ENCODE data around the gene ARHGEF3.

Gene ARHGEF3

DNA sequence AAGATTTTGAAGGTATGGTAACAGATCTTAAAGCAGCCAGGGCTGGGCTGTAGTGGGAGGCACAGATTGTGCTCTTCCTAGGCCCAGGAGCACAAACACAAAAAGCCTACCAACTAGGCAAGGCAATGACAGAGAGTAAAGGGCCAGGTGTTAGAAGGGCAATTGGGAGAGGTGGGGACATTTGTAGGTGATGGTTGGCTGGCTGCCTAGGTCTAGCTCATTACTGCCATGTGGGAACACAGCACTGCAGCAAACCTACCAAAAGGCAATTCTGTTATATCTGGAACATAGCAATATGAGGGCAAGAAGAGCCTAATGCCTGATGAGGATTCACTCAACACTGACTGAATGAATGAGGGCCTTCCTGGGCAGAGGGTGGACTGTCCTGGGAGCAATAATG, 30.4 kb downstream of the ARHGEF3 start:
- no peak for DNase-seq (ENCODE audit: low read depth)

DNA sequence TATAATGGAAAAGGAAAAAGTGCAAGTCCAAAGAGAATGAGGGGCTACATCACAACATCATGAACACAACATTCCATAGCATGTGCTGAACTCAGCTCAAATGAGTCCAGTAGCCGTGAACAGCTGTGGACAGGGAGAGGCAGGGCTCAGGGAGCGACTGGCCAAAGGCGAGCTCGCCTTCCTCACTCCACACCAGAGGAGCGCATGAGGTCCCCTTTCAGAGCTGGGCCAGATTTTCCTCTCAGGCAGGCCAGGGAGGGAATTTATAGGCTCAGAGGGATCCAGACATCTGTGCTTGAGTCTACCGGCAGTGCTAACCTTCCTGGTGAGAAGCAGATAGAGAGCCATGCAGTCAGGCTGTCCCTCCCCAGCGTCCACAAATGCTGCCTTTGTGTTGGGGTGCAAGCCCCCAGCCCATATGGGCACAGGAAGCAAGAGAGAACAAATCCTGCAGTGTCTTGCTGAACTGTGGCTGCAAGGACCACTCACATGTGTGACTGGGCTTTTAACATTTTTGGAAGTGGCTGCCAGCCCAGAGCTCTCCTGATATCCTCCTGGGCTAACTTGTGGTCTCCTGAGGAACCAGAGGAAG, 32.5 kb downstream of the ARHGEF3 start:
- no peak for DNase-seq (ENCODE audit: low read depth)

DNA sequence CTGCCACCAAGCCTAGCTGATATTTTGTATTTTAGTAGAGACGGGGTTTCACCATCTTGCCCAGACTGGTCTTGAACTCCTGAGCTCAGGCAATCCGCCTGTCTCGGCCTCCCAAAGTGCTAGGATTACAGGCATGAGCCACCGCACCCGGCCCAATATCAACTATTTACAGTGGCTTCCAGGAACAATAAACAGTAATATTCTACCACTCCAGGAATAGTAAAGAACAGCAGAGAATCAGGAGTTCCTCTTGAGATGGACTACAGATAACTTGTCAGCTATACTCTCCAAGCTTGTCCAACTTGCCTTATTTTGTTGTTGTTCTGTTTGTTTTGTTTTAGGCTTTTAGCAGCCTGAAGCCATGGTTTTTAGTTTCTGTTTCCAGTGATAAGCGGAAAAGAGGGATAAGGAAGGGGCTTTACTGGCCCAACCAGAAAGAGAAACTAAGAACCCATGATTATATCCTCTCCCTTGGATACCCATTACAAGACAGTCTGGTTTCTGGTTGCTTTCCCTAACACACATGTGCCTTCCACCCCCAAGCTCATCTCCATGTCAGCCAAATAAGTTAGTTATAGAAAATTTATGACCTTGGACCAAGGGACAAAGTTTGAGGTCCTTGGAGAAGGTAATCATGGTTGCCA, 36.7 kb downstream of the ARHGEF3 start:
- no peak for DNase-seq (ENCODE audit: low read depth)

DNA sequence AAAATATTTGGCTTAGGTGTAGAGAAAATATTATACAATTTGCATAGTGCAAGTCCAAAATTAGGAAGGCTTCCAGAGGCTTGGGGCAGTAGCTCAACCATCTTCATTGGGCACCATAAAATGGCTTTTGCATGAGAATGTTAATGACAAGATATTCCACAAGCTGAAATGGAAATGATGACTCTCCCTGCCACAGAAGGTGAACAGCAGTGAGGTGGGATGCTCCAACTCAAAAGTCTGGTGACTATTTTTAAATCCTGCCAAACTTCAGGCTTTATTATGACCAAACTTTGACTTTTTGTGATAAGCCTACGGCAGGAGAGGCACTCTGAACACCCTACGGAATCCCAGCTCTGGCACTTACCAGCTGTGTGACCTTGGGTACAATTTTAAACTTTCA, 37.6 kb downstream of the ARHGEF3 start:
- no peak for DNase-seq (ENCODE audit: low read depth)

DNA sequence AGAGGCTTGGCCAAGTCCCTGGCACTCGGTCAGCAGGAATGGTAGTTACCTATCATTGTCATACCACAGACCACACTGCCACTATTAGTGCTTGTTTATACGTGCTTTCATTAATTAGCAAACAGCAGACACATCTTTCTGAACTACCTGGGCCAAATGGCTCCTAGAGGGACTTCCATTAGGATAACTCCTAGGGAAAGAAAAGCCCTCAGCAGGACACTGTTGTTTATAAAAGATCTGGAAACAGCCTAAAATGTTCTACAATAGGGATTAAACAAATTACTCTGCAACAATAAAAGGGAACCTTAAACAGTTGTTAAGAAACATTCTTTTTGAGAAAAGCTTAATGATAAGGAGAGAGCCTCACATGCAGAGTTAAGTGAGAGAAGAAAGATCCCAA, 38.5 kb downstream of the ARHGEF3 start:
- DNase-seq (ENCODE audit: low read depth): no peak

DNA sequence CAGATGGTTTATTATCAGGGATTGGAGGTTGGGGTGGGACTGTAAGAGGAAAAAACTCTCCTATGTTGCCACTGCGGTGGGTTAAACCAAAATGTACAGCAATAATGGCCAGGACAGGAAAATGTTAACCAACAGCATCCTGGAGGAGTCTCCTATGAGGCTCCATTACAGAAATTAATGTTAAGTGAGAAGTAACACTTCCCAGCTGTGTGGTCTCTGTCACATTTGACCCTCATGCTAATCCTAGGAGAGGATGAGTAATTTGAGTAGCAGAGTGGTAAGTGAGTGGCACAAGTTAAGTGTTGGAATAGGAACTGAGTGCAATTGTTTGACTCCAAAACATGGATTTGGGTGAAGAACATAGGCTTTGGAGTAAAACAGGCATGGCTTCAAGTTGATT, 39.0 kb downstream of the ARHGEF3 start:
- DNase-seq (ENCODE audit: low read depth): no peak

DNA sequence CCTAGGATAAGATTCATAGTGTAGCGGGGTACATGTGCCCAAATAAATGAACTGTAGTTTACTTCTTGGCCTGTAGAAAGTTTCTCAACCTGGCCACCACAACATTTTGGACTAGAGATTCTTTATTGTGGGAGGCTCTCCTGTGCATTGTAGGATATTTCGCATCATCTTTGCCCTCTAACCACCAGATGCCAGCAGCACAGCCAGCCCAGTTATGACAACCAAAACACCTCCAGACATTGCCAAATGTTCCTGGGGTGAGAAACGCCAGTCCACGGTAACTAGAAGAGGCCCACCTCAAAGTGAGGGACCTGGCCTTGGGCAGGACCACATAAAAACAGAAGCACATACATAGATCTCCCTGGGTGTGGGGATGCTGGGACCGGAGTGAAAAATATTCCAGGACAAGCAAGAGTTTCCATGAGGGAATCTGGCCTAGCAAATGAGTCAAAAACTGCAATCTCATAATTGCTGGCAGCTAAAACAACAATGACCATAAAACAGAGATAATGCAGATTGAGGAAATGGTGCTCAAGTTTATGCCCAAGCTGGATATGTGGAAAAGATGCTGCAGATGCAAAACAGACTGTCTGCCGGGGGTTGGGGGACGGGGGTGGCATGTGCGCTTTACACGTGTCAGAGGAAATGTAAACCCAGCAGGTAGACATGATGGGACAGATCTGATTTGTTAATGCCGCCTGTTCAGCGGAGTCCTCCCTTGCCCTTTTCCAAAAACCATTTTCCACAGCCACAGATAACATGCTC, 39.7 kb downstream of the ARHGEF3 start:
- peak; percentile 34 for DNase-seq (ENCODE audit: low read depth)

DNA sequence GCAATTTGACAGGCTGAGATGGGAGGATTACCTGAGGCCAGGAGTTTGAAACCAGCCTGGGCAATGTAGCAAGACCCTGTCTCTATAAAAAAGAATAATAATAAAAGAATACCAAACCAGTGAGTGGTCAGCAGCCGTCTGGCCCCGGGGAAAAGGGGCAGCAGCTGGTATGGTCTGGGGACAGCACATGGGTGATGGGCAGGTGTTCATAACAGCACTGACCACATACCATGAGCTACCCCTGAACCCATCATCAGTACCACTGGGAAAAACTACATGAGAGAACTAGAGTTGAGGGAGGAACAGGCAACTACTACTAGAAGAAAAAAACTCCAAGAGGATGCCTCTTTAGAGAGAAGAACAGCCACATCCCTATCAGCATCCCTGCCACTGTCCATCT, 40.7 kb downstream of the ARHGEF3 start:
- DNase-seq (ENCODE audit: low read depth): no peak

DNA sequence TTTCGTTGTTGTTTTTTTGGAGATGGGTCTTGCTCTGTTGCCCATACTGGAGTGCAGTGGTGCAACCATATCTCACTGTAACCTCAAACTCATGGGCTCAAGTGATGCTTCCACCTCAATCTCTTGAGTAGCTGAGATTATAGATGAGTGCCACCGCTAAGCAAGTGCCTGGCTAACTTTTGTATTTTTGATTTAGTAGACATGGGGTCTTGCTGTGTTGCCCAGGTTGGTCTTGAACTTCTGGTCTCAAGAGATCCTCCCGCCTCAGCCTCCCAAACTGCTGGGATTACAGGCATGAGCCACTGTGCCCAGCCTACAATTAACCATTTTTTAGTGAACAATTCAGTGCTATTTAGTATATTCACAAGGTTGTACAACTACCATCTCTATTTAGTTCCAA, 42.2 kb downstream of the ARHGEF3 start:
- DNase-seq (ENCODE audit: low read depth): no peak

DNA sequence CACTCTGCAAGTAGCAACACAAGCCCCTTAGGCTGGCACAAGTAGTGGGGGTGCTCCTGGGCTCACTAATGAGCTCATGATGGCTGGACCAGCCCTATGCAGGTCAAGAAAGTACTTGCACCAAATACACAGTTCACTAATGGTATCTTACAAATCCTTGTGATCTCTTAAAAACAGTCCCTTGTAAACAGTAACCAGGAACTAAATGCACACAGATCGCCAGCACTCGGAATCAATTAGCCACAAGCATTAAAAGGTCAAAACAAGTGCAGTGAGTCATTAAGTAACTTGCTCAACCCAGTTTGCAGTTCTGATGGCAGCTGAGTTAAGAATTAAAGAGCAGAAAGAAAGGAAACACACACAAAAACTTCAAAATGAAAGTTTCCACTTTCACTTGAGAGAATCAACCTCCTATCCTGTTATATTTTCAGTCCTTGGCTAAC, 43.2 kb downstream of the ARHGEF3 start:
- peak; percentile 86 for DNase-seq (ENCODE audit: low read depth)

DNA sequence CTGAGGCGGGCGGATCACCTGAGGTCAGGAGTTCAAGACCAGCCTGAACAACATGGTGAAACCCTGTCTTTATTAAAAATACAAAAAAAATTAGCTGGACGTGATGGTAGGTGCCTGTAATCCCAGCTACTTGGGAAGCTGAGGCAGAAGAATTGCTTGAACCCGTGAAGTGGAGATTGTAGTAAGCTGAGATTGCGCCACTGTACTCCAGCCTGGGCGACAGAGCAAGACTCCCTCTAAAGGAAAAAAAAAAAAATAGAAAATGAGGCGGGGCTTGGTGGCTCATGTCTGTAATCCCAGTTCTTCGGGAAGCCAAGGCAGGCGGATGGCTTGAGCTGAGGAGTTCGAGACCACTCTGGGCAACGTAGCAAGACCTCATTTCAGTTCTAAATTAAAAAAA, 43.7 kb downstream of the ARHGEF3 start:
- peak; percentile 5 for DNase-seq (ENCODE audit: low read depth)

DNA sequence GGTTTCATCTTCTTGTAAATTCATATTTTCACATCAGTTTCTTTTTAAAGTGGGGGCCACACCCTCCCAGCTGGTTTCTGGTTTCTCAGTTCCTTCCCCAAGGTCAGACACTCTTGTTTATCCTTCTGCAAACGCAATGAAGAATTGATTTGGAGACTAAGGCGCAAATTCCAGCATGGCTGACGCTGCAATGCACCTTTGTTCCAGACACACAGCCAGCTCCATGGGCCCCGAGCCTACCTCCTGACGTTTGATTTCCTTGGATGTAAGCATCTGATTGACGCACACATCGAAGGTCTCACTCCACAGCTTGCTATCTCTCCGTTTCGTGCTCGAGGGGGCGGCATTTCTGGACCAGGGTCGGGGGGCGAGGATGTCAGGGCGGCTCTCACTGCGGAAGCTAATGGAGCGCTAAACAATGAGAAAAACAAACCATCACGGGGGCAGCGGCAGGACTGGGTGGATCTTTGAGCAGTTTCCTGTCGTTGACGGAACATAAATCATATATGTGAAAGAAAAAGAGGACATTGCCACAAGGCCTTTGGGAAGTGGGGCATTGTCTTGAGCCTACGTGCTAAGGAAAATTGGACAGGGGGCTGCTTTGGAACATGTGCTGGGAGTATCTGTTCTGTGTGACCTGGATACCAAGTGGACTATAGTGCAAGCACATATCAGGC, 46.9 kb downstream of the ARHGEF3 start:
- DNase-seq (ENCODE audit: low read depth): no peak

DNA sequence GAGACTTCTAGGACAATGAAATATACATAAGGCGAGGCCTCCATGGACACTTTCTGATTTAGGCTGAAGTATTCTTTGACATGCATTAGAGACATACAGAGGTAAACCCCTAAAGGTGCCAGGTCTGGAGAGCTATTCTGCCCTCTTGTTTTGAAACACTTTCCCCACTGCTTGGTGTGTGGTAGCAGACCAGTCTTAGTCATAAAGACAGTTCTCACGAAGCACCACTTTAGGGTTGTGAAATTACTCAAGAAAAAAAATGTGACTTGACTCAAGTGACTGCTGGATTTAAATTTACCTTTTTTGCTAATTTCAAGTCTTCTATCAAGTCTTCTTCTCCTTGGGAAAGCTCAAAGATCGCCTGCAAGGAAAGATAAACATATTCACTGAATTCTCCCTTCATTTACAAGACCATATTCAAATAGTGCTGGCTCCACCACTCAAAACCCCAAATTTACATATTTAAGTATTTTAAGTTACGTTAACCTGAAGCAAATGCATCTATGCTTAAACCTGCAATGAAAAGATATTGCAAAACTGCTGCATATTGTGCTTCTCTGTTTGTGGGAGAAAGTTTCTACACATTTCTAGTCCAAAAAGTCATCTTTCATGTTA, 48.4 kb downstream of the ARHGEF3 start:
- DNase-seq (ENCODE audit: low read depth): peak; percentile 41

DNA sequence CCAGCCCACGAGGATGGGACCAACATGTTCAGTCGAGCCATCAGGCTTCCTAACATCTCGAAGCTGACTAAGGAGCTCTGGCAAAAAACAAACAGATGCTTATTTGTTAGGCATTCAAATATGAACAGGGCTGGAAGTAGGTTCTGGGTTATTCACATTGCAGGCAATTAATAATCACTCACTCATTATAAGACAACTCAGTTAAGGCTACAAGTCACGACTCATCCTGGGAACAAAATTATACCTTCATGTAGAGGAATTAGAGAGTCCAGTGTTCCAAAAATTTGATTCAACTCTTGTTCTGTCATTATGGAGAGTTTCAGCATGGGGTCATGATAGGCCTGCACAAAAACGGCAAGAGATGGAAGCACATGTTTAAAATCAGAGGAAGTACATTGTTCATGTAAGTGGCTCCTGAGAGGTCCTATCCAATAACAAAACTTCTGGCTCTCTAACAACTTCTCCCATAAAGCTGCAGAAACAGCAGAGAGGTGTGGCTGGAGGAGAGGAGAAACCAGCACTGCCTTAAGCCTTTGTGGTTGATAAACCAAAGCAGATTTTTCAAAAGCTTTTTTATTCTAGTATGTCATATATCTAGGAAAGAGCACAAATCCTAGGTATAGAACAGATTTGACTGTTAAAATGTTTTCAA, 50.6 kb downstream of the ARHGEF3 start:
- no peak for DNase-seq (ENCODE audit: low read depth)

DNA sequence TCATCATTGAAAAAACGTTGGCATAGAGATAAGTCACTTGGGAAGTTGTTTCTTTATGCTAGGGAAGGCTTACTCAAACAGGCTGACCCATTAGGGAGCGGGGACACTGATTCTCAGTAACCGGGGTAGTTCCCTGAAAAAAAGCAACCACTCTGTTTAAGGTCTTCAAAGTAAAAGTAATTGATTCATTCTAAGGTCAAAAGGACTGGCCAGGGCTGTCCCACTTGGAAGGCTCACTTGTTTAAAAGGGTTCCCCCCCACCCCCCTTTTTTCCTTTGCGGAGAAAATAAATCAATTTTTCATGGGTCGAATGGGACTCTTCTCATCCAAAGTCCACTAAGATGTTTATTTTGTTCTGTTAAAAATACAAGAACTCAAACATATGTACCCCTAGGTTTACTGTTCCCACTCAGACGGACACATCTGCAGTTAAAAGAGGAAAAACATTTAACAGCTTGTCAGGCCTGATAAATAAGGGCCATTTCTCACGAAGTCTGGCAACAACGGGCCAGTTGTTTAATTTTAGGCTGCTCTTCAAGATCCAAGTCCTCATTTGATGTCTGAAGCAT, 53.0 kb downstream of the ARHGEF3 start:
- DNase-seq (ENCODE audit: low read depth): no peak

DNA sequence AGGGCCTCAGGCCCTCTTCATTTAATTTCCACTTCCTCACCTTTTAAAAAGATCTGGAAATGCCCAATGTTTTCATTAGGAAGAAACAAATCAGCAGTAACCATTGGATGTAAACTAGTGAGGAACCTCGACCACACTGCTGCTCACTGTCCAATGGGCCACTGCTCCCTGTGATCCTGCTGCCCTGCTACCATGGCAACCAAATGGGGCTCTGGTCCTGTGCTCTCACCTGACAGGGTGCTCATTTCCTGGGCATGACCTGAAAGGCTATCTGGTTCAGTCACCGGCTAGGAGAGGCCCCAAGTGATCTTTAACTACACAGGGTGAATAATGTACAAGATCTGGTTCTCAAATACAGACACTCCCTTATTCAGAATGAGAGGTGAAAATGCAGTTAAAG, 54.6 kb downstream of the ARHGEF3 start:
- no peak for DNase-seq (ENCODE audit: low read depth)

DNA sequence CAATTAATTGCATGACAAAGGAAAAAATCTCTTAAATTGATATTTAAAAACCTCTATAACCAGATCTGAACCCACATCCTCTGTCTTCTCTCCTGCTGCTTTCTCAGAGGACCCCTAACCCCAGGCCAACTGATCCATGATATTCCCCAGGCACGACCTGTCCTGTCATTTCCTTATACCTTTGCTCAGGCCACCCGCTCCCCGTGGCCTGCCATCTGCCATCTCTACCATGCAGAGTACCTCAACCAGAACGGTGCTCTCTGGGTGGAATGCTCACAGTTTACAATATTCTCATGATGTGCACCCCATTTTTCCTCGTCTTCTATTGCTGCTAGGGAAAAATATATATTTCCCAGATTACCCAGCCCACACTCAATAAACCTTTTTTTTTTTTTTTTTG, 57.7 kb downstream of the ARHGEF3 start:
- no peak for DNase-seq (ENCODE audit: low read depth)

DNA sequence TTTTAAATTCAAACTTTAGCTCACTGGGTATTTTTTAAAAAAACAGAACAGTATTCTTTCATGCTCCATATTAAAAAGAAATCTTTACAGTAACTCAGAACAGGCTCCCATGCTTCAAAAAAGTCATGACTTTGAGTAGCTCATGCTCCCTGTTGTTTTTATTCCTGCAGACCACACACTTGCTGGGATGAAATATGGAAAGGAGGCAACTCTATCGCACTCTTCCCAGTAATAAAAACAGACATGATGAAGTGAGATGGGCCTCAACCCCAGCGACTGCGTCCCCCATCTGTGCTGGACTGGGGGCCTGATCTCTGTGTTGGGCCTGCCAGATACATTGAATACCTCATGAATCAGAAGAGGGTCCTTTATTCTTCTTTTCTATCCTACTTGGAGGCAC, 58.9 kb downstream of the ARHGEF3 start:
- DNase-seq (ENCODE audit: low read depth): no peak

DNA sequence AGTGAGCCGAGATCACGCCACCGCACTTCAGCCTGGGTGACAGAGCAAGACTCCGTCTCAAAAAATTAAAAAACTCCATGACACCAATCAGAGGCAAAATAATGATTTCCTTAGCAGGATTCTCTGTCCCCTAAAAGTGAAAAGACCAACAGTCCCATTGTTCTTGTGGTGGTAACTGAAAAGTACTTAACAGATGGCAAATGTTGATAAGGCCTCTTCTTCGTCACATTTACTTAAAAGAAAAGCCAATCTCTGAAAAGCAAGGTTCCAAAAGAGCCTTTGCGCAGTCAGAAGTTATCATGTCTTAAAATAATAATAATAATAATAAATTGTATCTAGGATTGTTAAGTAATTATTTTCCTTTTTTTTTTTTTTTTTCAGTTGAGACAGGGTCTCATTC, 62.7 kb downstream of the ARHGEF3 start:
- no peak for DNase-seq (ENCODE audit: low read depth)

DNA sequence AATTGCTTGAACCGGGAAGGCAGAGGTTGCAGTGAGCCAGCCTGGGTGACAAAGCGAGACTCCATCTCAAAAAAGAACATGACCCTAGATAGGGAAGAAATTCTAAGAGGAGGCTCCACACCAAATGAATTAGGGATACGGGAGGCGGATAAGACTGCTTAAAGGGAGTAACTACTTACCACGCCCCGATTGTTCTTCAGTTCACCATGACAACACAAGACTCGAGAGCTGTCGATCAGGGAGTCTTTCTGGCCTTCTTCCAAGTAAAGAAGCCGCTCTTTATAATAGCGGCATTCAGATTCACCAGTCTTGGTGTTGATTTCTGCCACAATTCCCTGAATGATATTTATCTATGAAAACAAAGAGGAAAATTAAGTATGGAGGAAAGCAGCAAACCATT, 64.7 kb downstream of the ARHGEF3 start:
- DNase-seq (ENCODE audit: low read depth): no peak

DNA sequence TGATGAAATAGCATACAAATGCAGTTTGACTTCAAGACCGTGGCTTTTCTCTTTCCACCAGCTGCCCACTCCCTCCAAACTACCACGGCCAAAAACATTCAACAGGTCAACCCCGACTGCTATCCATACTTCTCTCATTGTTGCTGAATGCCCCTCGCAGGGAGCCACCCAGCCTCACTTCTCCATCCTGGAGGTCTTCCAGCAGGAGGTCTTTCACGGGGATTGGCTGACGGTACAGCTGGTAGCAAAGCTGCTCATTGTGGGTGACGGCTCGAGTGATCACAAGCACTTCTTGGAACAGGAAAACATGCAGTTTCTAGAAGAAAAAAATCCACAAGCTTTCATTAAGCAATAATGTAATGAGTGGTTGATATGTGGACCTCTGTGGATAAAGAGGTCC, 69.6 kb downstream of the ARHGEF3 start:
- DNase-seq (ENCODE audit: low read depth): no peak

DNA sequence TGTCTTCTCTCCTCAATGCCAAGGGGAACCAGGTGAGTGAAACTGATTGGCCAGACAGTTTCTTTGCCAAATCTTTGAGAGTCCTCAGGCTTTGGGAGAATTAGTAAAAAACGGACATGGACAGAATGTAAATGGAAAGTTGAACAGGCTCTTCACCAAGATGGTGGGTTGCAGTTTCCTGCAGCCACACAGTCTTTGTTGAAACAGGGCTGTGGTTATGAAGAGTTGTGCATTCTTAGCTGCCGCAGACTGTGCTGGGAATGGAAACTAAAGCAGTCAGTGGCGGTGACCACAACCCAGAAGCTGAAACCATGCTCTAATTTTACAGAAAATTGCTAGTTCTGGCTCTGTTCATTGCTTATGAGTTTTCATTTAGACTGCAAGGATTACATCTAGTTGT, 76.6 kb downstream of the ARHGEF3 start:
- no peak for DNase-seq (ENCODE audit: low read depth)

Data from EH (cell line).